ENCODE results near the gene SEZ6L2. TPM values are rescaled to one million over a fixed set of nuclear protein-coding genes. Genes with fewer than 3 reads are reported as not detected.

The SEZ6L2 gene
- total and polyA plus RNA-seq, 9 of the 15 experiments (the other 6 are each of a cell fraction or from before 2014, with no cell fraction given), result 0.10 to 2.1 (median 0.72) TPM

GRCh38 chr16:29893553-29893952 lies 5.8 kb downstream of the SEZ6L2 start:
- H3K9me3 ChIP-seq (replicated peaks; ENCODE audit: control insufficient read depth, insufficient read depth, low read depth, low read length), result no peaks in the 10 kb centered on the region
- no peak overlapping the region for H2AFZ ChIP-seq (ENCODE audit: low read depth, low read length)
- H3K4me1 ChIP-seq (replicated peaks in 1 of 2; ENCODE audit: control insufficient read depth in 2 of 2, insufficient read depth in 2 of 2, low read length in 2 of 2), result peaks cover 0 to 5% of the 10 kb centered on the region in 2 experiments; a peak in 2 of 5 replicates
- peaks cover 8% of the 10 kb centered on the region; the same call in 1 of the 2 replicates for H4K20me1 ChIP-seq (replicated peaks; ENCODE audit: control insufficient read depth, insufficient read depth, low read length)
- WGBS (ENCODE audit: insufficient coverage, low coverage, missing lambda C conversion rate), result 8% methylated on average over 3 of the region's 3 CpGs
- FAIRE-seq (peak; percentile 74), DNase-seq (ENCODE audit: extremely low read depth in 1 of 4, low spot score in 3 of 4) (peak in 2 of 4 experiments; percentile 60 to 72), ATAC-seq (peak; percentile 87)
- no peak overlapping the region for H3K9ac ChIP-seq (ENCODE audit: insufficient read depth in 1 of 2, low read depth in 2 of 2, low read length in 2 of 2)
- intact Hi-C loops (cut with micrococcal nuclease) (no loop called here), in situ Hi-C loops (cut with MboI) (no loop called here)
- POLR2A ChIA-PET, result interaction anchor here (0.8 to 1.2 kb wide), 2 partner anchors 9 to 27 kb away, joined by 3 read pairs; no protein-coding TSS in a partner anchor
- no peak overlapping the region for H3K27ac ChIP-seq (ENCODE audit: extremely low read depth, low read depth, low read length)
- CTCF ChIA-PET (ENCODE audit: low intra/inter-chr PET ratio), result no interaction called here
- no peaks in the 10 kb centered on the region for H3K79me2 ChIP-seq (ENCODE audit: control insufficient read depth, insufficient read depth, low read length)
- H3K27me3 ChIP-seq (ENCODE audit: control insufficient read depth in 2 of 2, insufficient read depth in 2 of 2, low read length in 2 of 2), result peaks cover 8 to 30% of the 10 kb centered on the region in 2 experiments
- BruUV-seq (replicated peaks), result no TSS peak
- H3K4me3 ChIP-seq, result no peak overlapping the region
- no peaks in the 10 kb centered on the region for H3K9me1 ChIP-seq (ENCODE audit: control insufficient read depth, insufficient read depth, low read length)
- H3K4me2 ChIP-seq (ENCODE audit: insufficient read depth, low read length), result no peak overlapping the region
- H3K36me3 ChIP-seq (ENCODE audit: control insufficient read depth, insufficient read depth, low read length), result no peaks in the 10 kb centered on the region
- TF ChIP-seq JUND (IDR thresholded peaks at IDR 0.05; ENCODE audit: borderline replicate concordance, low read depth, low read length) (no peak; the same call in 1 of the 2 replicates), JUND (tag; IDR thresholded peaks at IDR 0.05; ENCODE audit: borderline replicate concordance, low read depth, low read length) (peak; percentile 25; the same call in 1 of the 3 replicates), CTCF (IDR thresholded peaks at IDR 0.05 in 2 of 3, conservative IDR thresholded peaks at IDR 0.05 in 1 of 3; ENCODE audit: insufficient read depth in 2 of 3, low read depth in 1 of 3, low read length in 3 of 3) (no peak), ZBED1 (IDR thresholded peaks at IDR 0.05) (no peak), FOXM1 (IDR thresholded peaks at IDR 0.05; ENCODE audit: low read depth) (peak; percentile 69), FOXM1 (CRISPR knock-in tag; IDR thresholded peaks at IDR 0.05; ENCODE audit: low read depth) (no peak), CREB5 (CRISPR knock-in tag; IDR thresholded peaks at IDR 0.05) (no peak), ZNF77 (CRISPR knock-in tag; IDR thresholded peaks at IDR 0.05) (no peak), BCLAF1 (IDR thresholded peaks at IDR 0.05; ENCODE audit: borderline replicate concordance in 1 of 2, control insufficient read depth in 1 of 2, low read depth in 2 of 2, low read length in 1 of 2) (no peak), CLOCK (CRISPR knock-in tag; IDR thresholded peaks at IDR 0.05; ENCODE audit: borderline replicate concordance) (no peak)

All from K562 (cell line).